Activated T-cell treated with anti-CD3 and anti-CD28 coated beads, Interleukin-2, amount 50 U/mL, for 1 hour (primary cell): Measurements from ENCODE around the gene SMIM14.
"Not testable (repeated sequence)": the region's sequence is repeated elsewhere in the genome, so short reads cannot be mapped to it uniquely, and the experiment has no call there.

Experiments used
- DNase-seq: peaks from one replicate; pipeline ENCODE4 v3.0.0-alpha.2; 2020

The SMIM14 gene

DNA sequence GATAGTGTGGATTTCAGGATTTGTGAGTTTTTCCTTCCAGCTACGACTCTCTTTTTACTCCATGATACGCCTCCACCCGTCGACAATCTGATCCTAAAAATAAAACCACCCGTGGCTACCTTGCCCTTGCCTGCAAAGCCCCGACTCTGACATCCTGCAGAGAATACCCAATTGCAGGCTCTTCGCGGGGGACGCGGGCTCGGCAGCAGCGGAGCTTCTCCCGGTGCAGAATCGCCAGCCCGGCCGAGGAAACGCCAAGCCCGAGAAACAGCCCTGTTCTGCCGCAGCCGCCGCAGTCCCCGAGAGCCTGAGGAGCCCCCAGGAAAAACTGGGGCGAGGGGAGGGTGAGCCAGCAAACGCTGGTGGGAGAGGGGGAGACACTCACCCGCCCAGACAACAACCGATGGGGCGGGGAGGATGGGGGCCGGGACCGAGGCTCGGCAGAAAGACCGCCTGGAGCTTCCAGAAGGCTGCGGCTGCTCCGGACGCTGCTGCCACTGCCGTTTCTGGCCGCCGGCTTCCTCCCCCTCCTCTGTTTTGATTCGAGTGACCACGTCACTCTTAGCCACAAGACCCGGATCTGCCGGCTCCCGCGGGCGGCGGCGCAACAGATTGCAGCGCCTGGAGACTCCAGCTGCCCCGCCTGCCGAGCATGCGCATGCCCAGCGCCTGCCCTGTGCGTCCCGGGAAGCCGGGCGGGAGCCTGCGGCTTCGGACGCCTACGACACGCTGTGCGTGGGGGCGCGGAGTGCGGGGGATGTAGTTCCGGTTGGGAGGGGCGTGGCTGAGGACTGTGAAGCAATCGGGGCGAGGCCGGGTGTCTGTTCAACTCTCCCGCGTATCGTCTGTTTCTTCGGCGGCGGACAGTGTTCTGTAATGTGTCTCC, at the start of gene SMIM14:
TSS of gene SMIM14 (minus strand) at position 512 of the 886 bp plus-strand sequence. CDS start 33,720 bp downstream, outside the sequence.
- DNase-seq, result peak; percentile 88

DNA sequence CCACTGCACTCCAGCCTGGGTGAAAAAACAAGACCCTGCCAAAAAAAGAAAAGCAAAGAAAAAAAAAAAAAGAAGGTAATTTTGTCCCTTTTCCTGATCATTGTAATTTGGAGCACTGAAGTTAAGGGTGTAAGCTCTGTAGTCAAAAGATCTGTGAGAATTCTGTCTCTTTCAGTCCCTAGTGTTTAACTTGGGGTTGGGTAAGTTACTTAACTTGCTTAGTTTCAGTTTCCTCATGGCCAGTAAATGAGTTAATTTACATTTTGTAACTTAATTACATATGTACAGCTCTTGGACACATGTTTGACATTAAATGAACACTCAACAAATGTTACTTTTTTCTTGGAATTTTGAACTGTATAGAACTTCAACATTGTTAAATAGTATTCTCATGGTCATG, 48.3 kb upstream of the SMIM14 start:
- DNase-seq, result no peak

DNA sequence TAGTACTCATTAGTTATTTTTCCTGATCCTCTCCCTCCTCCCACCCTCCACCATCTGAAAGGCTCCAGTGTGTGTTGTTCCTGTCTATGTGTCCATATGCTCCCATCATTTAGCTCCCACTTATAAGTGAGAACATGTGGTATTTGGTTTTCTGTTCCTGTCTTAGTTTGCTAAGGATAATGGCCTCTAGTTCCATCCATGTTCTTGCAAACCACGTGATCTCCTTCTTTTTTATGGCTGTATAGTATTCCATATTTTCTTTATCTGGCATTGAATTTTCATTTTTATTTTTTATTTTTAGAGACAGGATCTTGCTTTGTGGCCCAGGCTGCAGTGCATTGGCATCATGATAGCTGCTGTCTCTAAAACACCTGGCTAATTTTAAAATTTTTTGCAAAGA, 47.3 kb upstream of the SMIM14 start:
- DNase-seq, result no peak

DNA sequence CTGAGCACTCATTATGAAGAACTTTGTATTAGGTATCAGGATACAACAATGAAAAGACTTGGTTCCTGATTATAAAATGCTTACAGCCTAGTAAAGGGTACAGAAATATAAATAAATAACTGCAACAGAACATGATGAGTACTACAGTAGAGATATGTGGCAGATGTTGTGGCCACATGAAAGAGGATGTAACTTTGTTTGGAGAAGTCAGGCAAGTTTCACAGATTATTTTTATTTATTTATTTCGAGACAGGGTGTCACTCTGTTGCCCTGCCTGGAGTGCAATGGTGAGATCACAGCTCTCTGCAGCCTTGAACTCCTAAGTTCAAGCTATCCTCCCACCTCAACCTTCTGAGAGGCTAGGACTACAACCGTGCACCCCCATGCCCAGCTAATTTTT, 43.5 kb upstream of the SMIM14 start:
- no peak for DNase-seq

DNA sequence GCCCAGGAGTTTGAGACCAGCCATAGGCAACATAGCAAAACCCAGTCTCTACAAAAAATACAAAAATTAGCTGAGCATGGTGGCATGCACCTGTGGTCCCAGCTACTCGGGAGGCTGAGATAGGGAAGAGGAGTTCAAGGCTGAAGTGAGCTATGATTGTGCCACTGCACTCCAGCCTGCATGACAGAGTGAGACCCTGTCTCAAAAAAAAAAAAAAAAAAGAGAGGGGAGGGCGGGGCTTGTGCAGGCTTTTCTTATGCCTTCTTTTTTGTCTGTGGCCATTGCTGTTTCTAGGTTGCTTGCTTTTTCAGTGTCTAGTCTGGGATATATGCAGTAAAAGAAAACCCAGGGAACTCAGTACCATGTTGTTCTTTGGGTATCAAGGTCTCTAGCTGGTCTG, 42.3 kb upstream of the SMIM14 start:
- DNase-seq, result not testable (repeated sequence)

DNA sequence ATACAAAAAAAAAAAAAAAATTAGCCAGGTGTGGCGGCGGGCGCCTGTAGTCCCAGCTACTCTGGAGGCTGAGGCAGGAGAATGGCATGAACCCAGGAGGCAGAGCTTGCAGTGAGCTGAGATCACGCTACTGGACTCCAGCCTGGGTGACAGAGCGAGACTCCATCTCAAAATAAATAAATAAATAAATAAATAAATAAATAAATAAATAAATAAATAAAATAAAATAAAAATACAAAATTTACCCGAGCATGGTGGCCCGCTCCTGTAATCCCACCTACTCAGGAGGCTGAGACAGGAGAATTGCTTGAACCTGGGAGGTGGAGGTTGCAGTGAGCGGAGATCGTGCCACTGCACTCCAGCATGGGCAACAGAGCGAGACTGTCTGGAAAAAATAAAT, 37.0 kb upstream of the SMIM14 start:
- not testable (repeated sequence) for DNase-seq

DNA sequence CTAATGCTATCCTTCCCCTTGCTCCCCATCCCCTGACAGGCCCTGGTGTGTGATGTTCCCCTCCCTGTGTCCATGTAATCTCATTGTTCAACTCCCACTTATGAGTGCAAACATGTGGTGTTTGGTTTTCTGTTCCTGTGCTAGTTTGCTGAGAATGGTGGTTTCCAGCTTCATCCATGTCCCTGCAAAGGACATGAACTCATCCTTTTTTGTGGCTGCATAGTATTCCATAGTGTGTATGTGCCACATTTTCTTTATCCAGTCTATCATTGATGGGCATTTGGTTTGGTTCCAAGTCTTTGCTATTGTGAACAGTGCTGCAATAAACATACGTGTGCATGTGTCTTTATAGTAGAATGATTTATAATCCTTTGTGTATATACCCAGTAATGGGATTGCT, 31.6 kb upstream of the SMIM14 start:
- not testable (repeated sequence) for DNase-seq

DNA sequence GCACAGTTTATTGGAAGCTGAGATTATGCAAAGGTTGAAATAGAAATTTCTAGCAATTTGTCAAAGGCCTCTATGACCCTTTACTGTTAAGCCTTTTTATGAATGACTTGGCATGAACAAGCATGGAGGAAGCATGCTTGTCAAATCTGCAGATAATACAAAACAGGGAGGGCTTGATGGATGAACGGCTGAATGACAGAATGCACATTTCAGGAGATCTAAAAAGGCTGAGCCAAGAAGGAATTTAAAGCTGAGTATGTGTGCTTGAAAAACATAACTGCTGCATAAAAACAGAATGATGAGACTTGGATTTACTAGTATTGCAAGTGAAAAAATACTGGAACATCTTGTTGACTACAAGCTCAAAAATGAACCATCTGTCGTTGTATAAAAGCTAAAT, 30.2 kb upstream of the SMIM14 start:
- no peak for DNase-seq

DNA sequence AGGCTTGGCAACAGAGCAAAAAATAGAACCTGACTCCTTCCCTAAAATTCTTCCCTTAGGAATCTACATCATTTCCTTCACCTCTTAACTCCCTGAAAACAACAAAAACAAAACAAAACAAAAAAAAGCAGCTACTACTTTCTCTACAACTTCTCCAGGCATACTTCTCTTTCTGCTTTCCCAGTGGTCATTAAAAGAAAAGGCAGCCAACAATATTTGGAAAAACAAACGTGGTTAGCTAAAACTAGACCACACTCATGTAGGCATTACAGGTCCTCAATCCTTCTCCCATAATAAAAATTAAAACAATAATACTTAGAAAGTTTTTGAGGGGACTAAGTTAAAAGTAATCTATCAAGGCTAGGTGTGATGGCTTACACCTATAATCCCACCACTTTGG, 29.0 kb upstream of the SMIM14 start:
- no peak for DNase-seq

DNA sequence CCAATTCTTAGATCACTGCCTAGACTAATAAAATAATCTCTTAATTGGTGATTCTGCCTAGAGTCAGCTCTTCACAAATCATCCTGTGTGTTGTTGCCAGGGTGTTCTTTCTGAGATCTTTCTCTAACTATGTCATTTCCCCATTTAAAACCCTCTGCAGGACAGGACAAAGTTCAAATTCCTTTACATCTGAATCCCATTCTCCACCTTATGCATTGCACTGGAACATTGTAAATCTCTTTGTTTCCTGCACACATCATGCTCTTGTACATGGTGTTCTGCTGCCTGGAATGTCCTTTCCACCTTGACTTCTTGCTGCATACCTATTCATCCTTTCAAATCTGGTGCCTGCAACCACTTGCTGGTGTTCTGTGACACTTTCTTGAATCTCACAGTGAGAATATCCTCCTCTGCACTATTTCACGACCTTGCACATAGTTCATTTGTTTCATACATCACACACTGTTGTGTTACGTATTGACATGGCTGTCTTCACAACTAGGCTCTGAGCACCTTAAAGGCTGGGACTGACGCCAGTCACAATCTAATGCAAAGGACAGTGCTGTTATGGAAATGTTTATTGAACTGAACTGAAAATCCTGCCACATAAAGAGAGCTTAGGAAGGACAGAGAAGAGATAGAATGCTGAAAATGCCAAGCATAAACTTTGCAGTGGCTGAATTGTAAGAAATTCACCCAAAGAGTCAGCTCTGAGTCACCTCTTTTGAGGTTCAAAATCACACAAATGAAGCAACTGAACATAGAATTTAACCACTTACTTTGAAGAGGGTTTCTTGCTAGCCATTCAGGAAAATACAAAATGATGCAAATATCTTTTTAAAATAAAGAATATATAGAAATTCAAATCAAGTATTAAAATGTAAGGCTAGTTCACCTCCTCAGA, 26.4 kb upstream of the SMIM14 start:
- DNase-seq, result no peak

DNA sequence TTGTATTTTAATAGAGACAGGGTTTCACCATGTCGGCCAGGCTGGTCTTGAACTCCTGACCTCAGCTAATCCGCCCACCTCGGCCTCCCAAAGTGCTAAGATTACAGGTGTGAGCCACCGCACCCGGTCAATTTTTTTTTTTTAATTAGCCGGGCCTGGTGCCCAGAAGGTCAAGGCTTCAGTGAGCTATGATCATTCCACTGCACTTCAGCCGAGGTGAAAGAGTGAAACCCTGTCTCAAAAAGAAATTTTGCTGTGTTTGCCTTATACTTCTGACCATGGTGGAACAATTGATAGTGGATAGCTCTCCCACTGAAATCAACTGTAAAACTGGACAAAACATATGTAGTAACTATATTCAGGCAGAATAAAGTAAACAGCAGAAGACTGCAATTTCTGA, 24.0 kb upstream of the SMIM14 start:
- no peak for DNase-seq

DNA sequence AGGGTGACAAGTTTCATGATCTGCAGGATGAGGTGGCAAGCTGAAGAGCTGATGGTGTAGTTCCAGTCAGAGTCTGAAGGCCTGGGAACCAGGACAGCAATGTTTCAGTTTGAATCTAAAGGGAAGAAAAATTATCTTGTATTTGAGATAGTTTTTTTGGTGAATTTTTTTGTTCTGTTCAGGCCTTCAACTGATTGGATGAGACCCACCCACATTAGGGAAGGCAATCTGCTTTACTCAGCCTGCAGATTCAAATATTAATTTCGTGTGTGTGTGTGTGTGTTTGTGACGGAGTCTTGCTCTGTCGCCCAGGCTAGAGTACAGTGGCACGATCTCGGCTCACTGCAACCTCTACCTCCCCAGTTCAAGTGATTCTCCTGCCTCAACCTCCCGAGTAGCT, 22.1 kb upstream of the SMIM14 start:
- no peak for DNase-seq

DNA sequence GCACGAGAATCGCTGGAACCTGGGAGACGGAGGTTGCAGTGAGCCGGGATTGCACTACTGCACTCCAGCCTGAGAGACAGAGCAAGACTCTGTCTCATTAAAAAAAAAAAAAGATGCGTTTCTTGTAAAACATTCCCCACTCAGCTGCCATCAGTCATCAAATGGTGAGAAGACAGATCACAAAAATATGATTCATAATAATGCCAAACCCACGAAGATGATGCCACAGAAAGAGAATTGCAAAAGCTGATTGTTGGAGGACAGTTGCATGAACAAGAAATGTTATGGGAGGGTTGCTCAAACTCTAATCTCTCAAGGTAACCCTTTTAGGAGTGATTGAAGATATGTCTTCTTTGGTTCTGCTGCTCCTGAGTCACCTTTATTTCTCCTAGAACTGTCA, 21.4 kb upstream of the SMIM14 start:
- no peak for DNase-seq

DNA sequence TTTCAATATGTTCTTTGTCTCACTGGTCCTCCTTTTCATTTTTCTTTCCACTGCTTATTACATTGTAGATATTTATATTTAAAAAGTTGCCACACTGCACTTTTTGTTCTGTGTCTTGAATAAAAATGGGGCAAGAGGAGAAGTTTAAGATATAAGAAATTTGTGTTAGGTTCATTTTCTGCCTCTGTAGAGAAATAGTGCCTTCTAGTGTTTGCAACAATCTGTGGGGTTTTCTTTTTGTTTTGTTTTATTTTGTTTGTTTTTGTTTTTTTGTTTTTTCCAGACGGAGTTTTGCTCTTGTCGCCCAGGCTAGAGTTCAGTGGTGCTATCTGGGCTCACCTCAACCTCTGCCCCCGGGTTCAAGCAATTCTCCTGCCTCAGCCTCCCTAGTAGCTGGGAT, 20.1 kb upstream of the SMIM14 start:
- DNase-seq, result no peak

DNA sequence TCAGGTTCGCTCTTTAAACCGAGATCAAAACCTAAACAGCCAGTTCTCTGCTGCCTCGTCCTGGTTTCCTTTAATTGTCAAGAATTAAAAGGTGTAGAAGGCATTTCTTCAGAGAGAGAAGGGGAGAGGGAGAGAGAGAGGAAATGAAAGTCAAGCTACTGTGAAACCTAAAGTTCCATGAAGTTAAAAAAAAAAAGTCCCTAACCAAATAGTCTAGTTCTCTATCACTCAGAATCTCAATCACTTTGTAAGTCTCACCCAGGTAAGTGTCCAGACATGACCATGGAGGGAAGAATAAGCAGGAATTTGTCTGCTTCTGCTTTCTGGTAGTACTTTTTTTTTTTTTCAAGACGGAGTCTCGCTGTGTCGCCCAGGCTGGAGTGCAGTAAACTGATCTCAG, 18.8 kb upstream of the SMIM14 start:
- DNase-seq, result no peak

DNA sequence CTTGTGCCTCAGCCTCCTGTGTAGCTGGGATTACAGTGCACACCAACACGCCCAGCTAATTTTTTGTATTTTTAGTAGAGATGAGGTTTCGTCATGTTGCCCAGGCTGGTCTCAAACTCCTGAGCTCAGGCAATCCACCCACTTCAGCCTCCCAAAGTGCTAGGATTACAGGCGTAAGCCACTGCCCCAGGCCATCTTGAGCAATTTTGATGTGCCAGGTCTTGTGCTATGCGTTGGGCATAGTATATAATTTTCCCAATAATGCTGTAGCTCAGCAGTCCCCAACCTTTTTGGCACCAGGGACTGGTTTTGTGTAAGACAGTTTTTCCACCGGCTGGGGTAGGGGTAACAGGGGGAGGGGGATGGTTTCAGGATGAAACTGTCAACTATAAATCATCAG, 18.0 kb upstream of the SMIM14 start:
- DNase-seq, result not testable (repeated sequence)

DNA sequence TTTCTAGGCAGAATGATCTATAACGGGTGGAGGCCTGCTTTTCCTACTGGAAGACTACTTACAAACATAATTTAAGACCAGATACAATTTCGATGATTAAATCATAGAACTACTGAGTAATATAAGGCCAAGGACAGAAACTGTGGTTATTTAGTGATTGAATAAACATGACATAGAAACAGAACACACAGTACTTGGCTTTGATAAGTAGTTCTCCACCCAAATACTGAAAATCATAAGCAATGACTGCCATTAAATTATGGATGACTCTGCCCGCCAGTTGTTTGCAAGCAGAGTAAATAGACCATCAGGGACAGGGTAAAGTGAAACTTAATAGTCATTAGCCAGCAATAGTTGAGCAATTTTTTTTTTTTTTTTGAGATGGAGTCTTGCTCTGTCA, 17.2 kb upstream of the SMIM14 start:
- DNase-seq, result no peak

DNA sequence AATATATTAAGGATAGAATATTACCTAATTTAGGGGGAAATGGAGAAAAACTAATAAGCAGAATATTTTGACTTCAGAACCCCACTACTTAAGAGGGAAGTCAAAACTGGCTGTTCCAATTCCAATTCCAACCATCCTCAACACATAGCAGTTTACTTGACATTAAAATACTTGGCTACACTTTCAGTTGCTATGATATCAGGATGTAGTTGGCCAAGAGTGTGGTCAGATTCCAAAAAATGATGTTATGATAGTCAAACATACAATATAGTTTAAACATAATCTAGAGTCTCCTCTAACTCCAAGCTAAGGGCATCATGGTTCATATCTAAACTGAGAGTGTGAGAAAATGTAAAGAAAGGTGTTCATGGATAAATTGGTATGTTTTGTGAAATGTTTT, 16.5 kb upstream of the SMIM14 start:
- no peak for DNase-seq

DNA sequence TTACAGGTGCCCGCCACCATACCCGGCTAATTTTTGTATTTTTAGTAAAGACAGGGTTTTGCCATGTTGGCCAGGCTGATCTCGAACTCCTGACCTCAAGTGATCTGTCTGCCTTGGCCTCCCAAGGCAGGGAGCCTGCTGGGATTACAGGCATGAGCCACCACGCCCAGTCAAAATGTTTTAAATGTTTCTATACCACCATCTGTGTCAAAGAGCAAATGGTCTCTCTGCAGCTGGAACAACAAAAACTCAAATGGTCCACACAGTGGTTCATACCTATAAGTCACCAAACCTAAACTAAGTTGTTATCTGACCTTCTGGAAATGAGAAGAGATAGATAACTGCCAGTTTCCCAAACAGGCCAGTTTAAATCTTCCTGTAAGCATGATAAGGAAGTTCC, 12.9 kb upstream of the SMIM14 start:
- not testable (repeated sequence) for DNase-seq

DNA sequence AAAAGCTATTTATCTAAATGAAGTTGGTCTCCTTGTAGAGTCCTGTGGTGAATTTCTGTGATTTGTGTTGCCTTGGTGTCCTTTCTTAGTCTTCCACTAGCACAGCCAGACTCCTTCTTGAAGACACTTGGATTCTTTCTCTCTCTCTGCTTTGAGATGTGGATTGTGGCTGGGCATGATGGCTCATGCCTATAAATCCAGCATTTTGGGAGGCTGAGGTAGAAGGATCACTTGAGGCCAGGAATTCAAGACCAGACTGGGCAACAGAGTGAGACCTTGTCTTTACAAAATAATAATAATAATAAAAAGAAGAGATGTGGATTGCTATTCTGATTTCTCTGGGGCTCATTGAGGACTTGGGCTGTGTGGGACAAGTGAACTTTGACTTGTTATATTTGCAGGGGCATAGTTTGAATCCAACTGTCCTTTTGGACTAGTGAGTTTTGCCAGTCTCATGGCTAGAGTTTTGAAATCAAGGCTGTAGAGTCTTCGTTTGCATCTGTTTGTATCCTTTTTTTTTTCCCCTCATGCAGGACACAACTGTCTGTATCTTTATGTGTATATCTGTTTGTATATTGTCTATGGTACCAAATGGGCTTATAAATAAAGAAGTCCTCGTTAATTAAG, 11.1 kb upstream of the SMIM14 start:
- no peak for DNase-seq

DNA sequence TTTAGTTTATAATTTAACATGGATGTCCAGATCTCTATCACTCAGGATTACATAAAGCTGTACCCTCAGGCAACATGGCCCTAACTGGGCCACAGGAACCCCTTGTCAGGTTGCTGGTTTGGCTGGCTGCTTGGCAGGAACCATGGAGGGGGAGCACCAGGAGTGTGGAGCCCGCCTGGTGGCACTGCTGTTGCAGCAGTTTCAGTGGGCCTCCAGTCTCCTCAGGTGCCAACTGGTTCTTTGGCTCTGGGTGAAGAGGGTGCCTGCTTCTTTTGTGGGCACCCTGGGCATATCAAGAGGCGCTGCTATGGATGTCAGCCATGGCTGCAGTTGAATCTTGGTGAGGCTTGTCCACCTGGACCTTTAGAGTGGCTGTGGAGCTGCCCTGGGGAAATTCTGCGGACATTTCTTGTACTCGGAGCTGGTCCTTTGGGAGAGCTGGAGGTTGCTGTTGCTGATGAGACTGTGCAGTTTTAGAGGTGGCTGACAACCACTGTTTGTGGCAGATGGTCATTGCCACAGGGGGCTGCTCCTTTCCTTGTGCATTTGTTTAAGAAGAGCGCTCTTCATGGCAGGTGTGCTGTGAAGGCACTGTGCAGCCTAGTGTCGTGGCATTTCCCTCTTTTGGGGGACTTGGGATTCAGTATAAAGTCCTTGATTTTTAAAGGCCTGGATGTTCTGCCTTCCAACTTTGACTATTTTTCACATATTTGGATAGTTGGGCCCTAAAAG, 10.3 kb upstream of the SMIM14 start:
- no peak for DNase-seq

DNA sequence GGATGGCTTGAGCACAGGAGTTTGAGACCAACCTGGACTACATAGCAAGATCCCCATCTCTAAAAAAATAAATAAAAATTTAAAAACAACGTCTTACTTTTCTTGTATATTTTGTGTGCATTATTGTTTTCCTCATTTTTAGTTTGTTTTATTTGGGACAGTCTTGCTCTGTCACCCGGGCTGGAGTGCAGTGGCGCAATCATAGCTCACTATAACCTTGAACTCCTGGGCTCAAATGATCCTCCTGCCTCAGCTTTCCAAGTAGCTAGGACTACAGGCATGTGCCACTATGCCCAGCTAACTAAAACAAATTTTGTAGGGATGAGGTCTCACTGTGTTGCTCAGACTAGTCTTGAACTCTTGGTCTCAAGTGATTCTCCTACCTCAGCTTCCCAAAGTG, 9.5 kb upstream of the SMIM14 start:
- DNase-seq, result no peak
